A172 (cell line): ENCODE results near the gene MEMO1. TPM values are rescaled to one million over a fixed set of nuclear protein-coding genes. Genes with fewer than 3 reads are reported as not detected.
"Not testable (repeated sequence)": the region's sequence is repeated elsewhere in the genome, so short reads cannot be mapped to it uniquely, and the experiment has no call there.

Source experiments
- DNase-seq: peaks from one replicate; pipeline ENCODE4 v3.0.0-alpha.2; 2015; ENCODE audit warnings: low spot score
- total RNA-seq: library from RNA; depleted of rRNA; stranded (reverse); fragments of >200 nt; shearing (Covaris generic); gene quantifications from 2 replicates; pipeline ENCODE4 v1.2.3, GENCODE V29; 2014

The MEMO1 gene
- total RNA-seq, 1 experiment from 2014 or later = 94.7 TPM

DNA sequence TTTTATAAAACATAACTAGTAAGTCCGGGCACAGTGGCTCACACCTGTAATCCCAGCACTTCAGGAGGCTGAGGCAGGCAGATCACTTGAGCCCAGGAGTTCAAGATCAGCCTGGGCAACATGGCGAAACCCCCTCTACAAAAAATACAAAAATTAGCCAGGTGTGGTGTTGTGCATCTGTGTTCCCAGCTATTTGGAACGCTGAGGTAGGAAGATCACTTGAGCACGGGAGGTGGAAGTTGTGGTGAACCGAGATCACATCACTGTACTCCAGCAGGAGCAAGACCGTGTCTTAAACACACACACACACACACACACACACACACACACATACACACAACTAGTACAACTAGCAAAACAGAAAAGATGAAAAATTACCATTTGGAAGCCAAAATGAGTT, 103.3 kb downstream of the MEMO1 start:
- not testable (repeated sequence) for DNase-seq

DNA sequence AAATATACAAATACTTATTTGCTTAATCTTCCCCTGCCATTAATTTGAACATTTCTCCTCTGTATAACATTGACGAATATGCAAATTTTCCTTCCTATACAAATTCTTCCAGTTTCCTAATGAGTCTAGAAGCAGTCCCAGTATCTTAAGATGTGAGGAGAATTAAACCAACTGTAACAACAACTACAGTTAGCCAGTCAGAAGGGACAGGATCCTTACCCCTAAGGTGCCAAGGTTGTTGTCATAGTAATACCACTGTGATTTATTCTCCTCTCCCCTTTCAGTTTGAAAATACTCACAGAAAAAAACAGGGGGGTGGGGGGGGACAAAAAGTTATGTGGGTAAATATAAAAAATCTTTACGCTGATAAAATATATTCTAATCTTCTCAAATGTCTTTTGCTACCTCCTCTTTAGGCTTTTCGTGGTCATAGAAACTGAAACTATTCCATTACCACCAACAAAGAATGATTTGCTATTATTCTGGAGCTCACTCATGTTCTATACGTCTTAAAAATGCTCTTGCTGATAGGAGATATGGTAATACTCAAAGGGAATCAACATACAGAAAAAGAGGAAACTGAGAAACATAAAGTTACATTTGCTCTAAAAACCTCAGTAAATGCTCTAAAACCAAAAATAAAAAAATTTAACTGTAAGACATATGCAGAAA, 107.6 kb downstream of the MEMO1 start:
- no peak for DNase-seq

DNA sequence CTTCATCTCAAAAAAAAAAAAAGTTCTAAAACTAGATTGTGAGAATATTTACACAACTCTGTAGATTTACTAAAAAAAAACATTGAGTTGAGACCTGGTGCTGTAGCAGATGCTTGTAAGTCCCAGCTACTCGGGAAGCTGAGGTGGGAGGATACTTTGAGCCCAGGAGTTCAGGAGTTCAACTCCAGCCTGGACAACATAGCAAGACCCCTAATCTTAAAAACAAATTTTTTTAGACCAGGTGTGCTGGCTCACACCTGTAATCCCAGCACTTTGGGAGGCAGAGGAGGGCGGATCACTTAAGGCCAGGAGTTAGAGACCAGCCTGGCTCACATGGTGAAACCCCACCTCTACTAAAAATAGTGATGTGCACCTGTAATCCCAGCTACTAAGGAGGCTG, 108.9 kb downstream of the MEMO1 start:
- no peak for DNase-seq

DNA sequence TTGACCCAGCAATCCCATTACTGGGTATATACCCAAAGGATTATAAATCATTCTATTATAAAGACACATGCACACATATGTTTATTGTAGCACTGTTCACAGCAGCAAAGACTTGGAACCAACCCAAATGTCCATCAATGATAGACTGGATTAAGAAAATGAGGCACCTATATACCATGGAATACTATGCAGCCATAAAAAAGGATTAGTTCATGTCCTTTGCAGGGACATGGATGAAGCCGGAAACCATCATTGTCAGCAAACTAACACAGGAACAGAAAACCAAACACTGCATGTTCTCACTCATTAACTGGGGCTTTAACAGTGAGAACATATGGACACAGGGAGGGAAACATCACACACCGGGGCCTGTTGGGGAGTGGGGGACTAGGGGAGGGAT, 110.7 kb downstream of the MEMO1 start:
- DNase-seq = not testable (repeated sequence)

DNA sequence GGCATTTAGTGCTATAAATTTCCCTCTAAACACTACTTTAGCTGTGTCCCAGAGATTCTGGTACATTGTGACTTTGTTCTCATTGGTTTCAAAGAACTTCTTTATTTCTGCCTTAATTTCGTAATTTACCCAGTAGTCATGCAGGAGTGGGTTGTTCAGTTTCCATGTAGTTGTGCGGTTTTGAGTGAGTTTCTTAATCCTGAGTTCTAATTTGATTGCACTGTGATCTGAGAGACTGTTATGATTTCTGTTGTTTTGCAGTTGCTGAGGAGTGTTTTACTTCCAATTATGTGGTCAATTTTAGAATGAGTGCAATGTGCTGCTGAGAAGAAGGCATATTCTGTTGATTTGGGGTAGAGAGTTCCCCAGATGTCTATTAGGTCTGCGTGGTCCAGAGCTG, 112.5 kb downstream of the MEMO1 start:
- DNase-seq = not testable (repeated sequence)

DNA sequence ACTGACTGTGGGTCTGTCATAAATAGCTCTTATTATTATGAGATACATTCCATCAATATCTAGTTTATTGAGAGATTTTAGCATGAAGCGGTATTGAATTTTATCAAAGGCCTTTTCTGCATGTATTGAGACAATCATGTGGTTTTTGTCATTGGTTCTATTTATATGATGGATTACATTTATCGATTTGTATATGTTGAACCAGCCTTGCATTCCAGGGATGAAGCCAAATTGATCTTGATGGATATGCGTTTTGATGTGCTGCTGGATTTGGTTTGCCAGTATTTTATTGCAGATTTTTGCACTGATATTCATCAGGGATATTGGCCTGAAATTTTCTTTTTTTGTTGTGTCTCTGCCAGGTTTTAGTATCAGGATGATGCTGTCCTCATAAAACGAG, 113.5 kb downstream of the MEMO1 start:
- DNase-seq = not testable (repeated sequence)

DNA sequence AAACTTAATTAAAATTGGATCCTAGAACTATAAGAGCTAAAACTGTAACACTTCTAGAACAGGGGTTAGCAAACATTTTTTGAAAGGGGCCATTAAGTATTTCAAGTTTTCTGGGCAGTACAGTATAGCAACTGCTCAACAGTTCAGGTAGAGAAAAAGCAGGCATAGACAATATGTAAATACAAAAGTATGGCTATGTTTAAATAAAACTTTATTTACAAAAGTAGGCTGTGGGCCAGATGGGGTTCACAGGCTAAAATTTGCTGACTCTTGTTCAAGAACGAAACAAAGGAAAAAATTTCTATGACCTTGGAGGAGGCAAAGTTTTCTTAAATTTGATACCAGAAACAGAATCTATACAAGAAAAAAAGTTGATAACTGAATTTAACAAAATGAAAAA, 114.5 kb downstream of the MEMO1 start:
- no peak for DNase-seq

DNA sequence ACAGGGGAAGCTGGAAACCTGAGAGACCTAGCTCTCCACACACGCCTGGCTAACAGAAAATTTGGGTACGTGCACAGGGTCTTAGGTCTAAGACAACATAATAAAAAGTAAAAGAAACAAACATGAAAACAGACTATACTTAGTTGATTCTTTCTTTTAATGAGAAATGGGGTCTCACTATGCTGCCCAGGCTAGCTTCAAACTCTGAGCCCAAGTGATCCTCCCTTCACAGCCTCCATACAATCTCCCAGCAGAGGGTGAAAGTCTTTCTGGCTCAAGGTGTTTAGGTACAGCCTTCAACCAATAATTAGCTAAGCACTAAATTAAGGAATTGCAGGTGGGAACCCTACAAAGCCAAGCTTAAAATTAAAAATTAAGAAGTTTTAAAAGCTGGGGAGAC, 116.2 kb downstream of the MEMO1 start:
- no peak for DNase-seq

DNA sequence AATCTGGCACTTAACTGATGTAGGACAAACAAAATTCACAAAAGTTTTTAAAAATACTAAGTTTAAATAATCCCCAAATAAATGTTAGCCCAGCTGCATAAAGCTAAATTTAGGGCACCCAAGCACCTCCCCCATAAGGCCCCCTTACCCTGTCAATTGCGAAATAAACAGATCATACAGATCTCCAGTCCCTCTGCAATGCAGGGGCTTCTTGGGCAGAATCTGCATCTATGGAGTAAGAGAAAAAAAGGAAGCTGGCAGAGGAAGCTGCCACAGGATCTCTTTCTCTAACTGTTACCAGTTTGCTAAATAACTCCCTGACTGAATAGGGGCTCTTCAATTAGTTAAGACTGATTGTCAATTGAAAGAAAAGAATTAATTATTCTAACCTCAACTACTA, 117.7 kb downstream of the MEMO1 start:
- DNase-seq = no peak

DNA sequence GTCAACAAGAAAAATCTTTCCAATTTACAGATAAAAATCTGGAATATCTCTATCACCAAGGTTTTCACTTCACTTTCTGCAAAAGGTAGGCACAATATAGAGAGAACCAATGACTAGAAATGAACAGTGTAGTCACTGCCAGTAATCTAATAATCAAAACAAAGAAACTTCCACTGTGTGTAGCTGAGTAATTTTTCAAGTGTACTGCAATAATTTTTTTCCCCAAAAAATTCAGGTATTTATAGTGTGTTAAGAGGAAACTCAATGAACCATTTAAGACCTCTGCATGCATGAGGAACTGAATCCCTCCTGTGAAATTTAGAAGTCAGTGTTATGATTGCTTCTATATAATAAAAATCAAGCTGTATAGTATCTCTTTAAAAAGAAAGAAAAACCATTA, 121.8 kb downstream of the MEMO1 start:
- no peak for DNase-seq

DNA sequence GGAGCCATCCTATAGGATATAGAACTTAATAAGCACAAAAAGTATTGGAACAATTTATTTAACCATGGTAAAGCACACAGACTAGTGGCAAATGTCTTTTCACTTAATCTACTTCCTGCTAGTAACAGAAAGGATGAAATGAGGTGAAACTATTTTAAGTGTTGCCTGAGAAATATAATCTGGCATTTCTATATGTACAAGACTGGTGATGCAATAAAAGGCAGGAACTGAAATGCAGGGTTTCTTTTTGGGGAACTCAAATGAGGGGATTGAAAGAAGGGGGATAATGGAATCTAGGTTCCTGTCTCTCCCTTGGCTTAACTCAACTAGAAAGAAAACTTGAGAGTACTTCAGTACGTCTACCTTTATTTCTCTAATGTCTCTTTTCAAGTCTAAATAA, 122.3 kb downstream of the MEMO1 start:
- DNase-seq = no peak

DNA sequence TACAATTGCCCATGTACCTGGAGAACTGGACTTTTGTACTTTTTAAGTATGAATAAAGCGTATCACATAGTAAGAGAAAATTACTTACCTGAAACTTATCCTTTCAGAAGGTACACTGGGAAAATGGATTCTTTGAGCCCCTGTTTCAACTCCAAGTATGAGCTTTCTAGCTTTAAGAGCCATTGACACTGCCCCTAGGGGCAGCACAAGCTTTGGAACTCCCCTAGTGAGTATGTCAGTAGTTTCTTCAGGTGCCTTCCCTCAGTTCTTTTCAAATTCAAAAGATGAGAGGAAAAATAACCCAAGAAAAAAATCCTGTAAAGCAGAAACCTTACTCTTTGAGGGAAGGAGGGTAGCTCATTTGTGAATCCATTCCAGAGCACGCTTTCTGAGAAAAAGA, 124.1 kb downstream of the MEMO1 start:
- peak; percentile 3 for DNase-seq

DNA sequence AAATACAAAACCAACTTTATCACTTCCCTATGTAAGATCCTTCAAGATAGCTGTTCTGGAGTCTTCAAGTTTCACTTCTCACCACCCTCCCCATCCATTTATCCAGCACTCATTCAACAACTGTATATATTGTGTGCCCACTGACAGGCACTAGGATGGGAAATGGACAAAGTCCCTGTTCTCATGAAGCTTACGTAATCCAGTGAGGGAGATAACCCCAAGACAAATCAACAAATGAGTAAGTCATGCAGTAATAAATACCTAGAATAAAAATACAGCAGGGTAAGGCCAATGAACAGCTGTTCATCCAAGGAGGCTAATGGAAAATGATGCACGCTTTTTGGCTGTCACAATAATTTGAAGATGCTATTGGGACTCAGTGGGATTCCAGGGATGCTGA, 133.8 kb downstream of the MEMO1 start:
- no peak for DNase-seq

DNA sequence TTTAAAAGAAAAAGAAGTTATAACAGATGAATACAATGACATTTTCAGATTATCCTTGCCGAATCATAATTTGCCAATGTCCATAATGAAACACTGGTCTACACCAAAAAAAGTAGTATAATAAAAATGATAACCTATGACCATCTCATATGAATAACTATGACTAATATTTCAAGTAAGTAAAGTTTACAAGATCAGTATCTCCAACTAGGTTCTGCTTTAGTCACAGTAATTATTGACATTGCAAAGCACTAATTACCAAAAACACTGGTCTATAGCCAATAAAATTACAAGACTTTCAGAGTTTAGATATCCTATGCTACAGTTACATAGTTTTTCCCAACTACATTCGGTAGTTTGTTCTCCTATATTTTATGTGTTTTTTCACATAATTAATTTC, 136.7 kb downstream of the MEMO1 start:
- no peak for DNase-seq

DNA sequence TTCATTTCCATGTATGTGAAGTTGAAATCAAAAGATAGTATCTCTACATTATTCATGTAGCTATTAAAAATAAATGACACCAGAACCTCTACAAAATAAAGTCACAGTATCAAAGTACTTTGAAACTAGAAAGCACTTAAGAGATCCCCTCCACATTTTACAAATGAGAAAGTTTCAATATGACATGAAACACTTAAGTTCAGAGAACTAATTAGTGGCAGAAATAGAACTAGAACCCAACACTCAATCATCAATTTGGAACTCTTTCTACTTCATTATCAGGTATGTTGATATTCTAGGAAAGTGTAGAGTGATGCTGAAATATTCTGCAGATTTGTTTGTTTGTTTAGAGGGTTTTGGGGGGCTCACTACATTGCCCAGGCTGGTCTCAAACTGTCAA, 145.6 kb downstream of the MEMO1 start:
- no peak for DNase-seq

DNA sequence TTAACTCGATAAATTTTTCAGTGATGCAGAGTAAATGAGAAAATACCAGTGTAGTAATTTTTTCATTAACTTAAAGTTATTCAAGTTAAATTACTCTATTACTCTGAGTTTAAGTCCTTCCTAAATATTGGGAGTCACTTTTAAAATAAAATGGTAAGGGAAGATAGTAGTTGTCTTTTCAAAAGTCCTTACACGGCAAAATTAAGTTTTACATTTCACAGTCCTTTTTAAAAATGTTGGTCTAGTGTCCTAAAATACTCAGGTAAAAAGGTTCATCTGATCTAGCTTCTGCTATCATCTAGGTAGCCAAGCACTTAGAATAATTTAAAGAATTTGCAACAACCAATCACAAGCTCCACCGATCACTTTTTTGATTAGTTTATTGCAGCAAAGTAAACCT, 146.9 kb downstream of the MEMO1 start:
- DNase-seq = no peak

DNA sequence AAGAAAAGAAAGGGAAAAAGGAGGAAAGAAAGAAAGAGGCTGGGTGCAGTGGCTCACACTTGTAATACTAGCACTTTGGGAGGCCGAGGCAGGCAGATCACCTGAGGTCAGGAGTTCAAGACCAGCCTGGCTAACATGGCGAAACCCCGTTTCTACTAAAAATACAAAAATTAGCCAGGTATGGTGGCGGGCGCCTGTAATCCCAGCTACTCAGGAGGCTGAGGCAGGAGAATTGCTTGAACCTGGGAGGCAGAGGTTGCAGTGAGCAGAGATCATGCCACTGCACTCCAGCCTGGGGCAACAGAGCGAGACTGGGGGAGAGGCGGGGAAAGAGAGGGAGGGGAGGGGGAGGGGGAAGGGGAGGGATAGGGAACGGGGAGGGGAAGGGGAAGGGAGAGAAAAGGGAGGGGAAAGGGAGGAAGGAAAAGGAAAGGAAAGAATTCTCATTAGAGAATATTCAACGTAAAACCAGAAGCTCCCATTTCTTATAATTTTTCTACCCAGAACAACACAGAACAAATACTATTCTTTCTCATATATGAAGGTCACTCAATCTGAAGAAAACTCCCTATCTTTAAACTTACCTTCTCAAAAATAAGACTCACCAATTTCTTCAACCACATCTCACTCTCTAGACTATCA, 147.7 kb downstream of the MEMO1 start:
- DNase-seq = not testable (repeated sequence)

DNA sequence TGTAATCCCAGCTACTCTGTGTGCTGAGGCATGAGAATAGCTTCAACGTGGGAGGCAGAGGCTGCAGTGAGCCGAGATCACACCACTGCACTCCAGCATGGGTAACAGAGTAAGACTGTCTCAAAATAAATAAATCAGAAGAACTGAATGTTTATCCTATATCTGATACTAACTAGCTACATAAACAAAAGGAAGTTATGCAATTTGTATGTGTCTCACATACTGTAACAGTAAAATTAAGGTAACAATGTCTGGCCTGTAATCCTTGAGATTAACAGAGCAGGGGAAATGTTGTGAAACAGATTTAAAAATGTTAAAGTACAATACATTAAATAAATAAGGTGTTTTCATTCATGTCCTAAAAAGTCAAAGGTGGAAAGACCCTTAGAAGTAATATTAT, 150.8 kb downstream of the MEMO1 start:
- no peak for DNase-seq

DNA sequence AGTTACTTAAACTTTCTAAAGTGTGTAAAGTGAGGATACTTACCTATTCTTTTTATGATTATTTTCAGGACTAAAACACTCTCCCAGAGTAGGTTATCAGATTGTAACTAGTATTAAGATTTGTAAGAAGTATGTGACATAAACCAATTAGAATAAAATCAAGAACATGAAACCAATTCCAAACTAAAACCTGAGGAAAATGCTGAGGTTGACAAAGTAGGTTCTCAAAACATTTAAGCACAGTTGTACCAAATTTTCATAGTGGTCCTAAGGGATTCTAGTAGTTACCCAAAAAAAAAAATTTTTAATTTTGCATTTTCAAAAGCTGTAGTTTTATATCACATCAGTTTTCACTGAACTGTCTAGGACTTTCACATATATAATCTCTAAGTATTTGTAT, 157.3 kb downstream of the MEMO1 start:
- DNase-seq = no peak

DNA sequence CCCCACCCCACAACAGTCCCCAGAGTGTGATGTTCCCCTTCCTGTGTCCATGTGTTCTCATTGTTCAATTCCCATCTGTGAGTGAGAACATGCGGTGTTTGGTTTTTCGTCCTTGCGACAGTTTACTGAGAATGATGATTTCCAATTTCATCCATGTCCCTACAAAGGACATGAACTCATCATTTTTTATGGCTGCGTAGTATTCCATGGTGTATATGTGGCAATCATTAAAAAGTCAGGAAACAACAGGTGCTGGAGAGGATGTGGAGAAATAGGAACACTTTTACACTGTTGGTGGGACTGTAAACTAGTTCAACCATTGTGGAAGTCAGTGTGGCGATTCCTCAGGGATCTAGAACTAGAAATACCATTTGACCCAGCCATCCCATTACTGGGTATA, 168.7 kb downstream of the MEMO1 start:
- not testable (repeated sequence) for DNase-seq

DNA sequence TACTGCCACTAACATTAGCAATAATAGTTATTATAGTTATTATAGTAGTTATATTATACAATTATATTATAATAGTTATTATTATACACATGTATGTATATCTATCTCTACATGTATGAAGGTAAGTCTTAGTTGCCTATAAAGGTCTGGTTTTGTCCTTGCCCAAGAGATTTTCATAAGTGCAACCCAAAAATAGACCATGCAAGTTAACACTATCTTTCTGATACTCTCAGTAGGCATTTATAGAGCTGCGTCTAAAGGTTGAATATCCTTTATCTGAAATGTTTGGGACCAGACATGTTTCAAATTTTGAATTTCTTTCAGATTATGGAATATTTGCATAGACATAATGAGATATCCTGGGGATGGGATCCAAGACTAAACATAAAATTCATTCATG, 175.4 kb downstream of the MEMO1 start:
- no peak for DNase-seq

DNA sequence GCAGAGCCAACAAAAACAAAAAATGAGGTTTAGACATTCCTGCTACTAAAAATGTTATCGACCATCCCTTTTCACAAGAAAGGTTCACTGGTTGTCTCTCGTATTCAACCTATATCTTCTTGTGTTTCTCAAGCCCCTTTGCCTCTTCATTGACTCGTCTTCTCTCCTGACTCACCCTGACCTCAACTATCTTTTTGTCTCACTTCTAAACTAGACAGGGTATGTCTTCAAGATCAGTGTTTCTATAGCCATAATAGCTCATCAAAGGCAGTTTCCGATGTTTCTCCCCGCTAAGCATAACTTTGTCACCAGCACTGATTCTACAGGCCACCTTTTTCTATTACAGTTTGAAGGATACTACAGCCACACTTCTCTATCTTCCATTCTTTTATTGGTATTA, 178.4 kb downstream of the MEMO1 start:
- no peak for DNase-seq

DNA sequence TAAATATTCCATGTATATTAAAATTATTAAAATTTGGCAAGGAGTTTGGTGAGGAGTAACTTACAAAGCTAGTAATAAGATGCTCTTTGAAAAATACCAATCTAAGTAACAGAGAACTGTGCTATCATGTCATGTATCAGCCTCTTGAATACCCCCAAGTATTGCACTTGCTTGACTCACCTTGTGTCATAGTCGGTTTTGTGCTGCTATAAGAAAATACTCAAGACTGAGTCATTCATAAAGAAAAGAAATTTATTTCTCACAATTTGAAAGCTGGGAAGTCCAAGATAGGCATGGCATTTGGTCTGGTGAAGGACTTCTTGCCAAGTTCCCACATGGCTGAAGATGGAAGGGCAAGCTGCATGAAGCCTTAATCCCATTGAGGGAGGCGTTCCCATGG, 179.2 kb downstream of the MEMO1 start:
- DNase-seq = no peak

DNA sequence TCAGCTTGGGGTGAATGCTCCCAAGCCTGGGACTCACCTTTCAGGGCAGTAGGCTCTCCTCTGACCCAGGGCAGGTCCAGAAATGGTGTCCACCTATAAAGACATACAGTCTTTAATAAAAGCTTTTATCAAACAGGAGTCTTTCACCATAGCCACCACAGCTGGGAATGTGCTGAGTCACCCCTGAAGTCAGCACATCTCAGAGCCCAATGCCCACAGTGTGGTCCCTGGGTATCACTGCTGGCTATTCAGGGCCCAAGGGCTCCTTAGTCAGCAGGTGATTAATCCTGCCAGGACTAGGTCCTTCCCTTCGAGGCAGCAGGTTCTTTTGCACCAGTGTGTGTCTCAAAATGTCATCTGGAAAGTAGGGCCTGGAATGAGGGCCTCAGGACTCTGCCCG, 181.9 kb downstream of the MEMO1 start:
- DNase-seq = peak; percentile 29
